Measurements from ENCODE around the gene CTSS. TPM values are rescaled to one million over a fixed set of nuclear protein-coding genes. Genes with fewer than 3 reads are reported as not detected.
A peak's percentile ranks its signal among the peaks of the same experiment; 100 is the strongest.

Gene CTSS
- polyA plus RNA-seq, 4 donors, result 10.6 to 13.8 (median 11.6) TPM

DNA sequence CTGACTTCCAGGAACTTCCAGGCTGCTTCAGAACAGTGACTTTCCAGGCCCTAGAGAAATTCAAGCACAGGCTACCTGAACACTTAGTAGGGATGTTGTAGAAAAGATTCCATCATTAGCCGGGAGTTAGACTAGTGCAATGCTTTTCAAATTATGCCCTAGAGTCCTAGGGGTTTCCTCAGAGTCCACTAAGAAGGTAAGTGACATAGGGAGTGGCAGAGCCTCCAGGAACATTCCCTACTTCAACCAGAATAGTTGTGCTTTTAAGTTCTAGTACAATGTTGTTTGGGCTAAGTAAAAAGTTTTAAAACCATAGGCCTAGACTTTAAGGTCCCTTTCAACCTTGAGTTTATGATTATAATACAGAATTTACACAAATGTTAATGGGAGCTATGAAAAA lies 59.5 kb downstream of the CTSS start:
- DNase-seq (ENCODE audit: low read depth in 4 of 4, low spot score in 3 of 4), result no peak

DNA sequence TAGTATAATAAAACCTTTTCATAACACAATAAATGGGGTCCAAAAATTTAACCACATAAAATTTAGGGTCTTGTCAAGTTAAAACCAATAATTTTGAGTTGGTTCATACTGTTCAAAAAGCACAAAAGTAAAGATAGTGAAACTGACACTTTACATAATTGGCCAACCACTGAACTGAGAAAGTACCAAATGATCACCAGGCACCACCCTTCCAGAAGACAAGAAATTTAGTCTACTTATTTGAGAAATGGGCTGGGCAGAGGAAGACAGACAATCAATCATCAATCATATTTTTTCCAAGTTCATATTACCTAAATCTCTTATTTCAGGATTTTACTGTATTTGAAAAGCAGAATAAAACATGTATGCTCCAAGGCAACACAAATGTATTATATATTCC lies 62.2 kb downstream of the CTSS start:
- DNase-seq (ENCODE audit: low read depth in 4 of 4, low spot score in 3 of 4), result no peak

DNA sequence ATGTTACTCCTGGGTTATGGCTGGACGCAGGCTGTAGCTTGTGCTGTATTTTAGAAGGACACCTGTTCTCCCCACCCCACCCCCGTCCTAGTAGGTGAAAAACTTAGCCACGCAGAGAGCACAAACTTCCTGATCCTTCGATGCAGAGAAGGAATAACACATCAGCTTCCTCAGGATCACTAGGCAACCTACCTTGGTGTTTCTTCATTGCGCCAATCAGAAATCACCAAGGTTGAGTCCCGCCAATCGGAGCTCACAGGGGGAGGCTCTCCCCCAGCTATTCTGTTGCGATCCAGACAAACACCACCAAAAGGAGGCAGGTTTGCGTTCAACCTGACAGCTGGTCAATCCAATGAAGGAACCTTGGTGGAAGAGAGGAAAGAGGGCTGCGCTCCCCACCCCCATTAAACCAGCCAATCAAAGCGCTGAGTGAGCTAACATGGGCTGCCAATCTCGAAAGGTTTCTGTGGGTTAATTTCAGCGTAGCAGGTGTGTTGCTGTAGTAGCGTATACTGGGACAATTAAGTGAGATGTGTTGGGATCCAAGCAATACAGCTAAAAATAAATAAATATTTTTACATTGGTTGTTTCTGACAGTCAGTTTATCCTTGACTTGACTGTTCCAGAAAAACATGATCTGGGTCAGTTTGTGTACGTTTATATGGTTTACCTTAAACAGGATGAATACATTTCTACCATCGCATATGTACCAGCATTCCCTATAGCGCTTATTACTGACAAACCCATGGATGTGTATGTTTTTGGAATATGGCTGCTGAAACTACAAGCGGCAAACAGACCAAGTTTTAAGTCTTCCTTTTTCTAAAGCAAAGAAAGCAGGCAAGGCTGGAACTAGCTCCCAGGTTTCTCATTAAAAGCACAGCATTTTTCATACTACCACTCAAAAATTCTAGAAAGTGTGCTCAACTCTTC lies 68.3 kb downstream of the CTSS start, which contains the start of gene GOLPH3L:
Gene GOLPH3L, minus strand, starts transcription at position 160 of the 933 bp plus-strand sequence. CDS start 2,316 bp downstream, outside the sequence.
- peak; percentile 85 to 98 (median 96) for DNase-seq (ENCODE audit: low read depth in 4 of 4, low spot score in 3 of 4)

DNA sequence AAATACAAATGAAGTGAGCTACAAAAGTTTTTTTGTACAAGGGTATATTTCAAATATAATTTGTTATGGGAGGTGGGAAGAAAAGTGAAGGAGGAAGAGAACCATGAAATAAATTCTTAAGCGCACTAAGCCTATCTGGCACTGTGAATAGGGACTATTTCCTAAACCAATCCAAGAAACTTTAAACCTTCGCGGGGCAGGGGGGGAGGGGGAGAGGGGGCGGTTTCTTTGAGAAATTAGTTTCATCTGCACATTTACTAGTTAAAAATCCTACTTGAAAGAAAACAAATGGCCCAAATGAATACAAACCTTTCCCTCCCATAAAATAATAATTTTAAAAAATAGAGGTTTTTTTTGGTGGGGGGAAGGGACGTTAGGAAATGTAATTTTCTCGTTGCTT lies 69.0 kb downstream of the CTSS start:
- peak in 3 of 4 donors; percentile 4 to 5 (median 5) for DNase-seq (ENCODE audit: low read depth in 4 of 4, low spot score in 3 of 4)

DNA sequence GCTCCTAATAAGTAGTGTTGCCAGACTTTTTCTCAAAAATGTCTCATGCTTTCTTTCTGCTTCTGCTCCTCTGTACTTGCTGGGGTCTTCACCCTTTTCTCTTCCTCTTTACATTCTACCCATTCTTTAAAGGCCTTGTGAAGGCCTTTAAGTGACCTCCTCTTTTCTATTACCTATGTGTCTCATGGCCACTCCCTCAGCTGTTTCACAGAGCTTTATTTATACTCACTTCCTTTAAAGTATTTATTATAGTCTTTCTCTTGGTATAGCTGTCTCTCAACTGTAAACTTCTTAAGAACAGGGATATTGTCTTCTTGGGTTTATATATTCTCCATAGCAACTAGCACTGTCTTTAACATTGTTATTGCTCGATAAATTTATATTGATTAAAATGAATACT lies 69.4 kb downstream of the CTSS start:
- no peak for DNase-seq (ENCODE audit: low read depth in 4 of 4, low spot score in 3 of 4)

DNA sequence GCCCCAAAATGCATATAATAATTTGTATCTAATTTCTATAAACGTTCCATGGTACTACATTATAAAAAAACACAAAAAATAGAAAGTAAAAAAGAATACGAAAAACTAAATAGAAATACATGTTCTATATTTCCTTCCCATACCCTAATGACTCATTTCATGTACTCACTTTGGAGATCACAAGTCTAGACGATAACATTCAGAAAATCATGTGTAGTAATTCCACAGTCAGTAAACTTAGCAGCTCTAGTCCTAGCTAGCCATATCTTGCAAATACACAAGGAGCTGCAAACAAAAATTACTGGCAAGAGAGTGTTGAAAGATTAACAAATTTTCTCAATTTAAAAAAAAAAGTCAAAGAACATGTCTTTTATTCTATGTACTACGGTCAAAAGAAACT lies 70.0 kb downstream of the CTSS start:
- DNase-seq (ENCODE audit: low read depth in 4 of 4, low spot score in 3 of 4), result no peak

DNA sequence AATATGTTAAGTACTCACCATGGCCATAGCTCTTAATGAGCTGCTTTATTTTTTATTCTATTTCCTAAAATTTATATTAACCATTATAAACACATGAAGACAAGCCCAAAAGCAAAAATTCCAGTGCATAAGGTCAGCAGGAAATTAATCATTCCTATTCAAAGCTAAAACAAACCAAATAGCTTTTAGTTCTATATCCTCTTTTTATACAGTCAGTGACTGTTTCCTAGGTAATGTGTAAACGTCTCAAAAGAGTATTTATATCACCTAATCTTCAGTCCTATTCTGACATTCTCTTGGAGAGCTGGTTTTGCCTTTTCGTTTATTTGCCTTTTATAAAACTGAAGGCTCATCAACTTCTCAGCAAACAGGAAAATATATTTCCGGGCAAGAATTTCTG lies 72.9 kb downstream of the CTSS start:
- no peak for DNase-seq (ENCODE audit: low read depth in 4 of 4, low spot score in 3 of 4)

DNA sequence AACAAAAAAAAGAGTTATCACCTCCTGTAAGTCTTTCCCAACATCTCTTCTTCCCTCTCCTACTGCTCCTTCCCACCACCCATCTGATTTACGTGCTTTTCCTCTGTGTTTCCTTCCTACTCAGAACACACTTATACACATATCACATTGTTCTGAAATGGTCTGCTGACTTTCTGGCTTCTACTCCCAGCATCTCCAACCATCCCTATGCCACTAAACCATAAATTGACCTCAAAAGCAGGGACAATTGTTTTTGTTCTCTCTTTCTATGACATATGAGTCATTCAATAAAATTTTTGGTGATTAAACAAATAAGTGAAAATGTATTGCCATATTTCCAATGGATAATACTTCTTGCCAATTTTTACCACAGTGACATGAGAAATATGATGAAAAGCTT lies 76.8 kb downstream of the CTSS start:
- no peak for DNase-seq (ENCODE audit: low read depth in 4 of 4, low spot score in 3 of 4)

DNA sequence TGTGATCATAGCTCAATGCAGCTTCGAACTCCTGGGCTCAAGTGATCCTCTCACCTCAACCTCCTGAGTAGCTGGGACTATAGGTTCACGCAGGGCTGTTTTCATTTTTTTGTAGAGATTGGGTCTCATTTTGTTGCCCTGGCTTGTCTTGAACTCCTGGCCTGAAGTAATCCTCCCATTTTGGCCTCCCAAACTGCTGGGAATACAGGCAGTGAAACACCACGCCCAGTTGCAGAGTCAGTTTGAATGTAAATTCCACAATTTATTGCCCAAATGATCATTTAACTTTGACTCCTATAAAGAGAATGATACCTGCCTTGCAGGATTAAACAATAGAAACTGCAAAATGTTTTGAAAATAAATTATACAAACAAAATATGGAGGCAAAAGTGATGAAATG lies 79.3 kb downstream of the CTSS start:
- no peak for DNase-seq (ENCODE audit: low read depth in 4 of 4, low spot score in 3 of 4)

DNA sequence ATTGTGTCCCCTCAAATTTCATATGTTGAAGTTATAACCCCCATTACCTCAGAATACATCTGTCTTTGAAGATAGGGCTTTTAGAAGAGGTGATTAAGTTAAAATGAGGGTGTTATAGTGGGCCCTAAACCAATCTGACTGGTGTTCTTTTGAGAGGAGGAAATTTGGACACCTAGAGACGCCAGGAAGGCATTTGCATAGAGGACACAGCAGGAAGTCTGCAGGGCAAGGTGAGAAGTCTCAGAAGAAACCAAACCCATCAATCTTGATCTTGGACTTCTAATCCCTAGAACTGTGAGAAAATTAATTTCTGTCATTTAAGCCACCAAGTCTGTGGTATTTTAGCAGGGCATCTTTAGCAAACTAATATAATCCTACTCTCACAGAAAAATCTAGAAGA lies 81.7 kb downstream of the CTSS start:
- DNase-seq (ENCODE audit: low read depth in 4 of 4, low spot score in 3 of 4), result no peak

Other genes starting within 250 kb of the CTSS start
- gene ADAMTSL4, start 216.4 kb downstream of the CTSS start, polyA plus RNA-seq (ENCODE audit: insufficient read length in 4 of 4), result 10 to 100 TPM; 12.4 to 21.0 (median 13.8) TPM
- gene MCL1, start 186.2 kb downstream of the CTSS start, polyA plus RNA-seq (ENCODE audit: insufficient read length in 4 of 4), result 100 to 1,000 TPM; 155 to 206 (median 189) TPM
- gene ENSA, start 136.2 kb downstream of the CTSS start, polyA plus RNA-seq (ENCODE audit: insufficient read length in 4 of 4), result 100 to 1,000 TPM; 220 to 235 (median 227) TPM
- gene GOLPH3L, start 68.6 kb downstream of the CTSS start, polyA plus RNA-seq (ENCODE audit: insufficient read length in 4 of 4), result 10 to 100 TPM; 35.3 to 46.8 (median 43.3) TPM
- not detected for gene HORMAD1, start 44.9 kb downstream of the CTSS start, polyA plus RNA-seq (ENCODE audit: insufficient read length in 4 of 4)
- 10 to 100 TPM; 19.0 to 30.6 (median 25.3) TPM for gene CTSK, start 42.5 kb upstream of the CTSS start, polyA plus RNA-seq (ENCODE audit: insufficient read length in 4 of 4)
- 10 to 100 TPM; 46.9 to 58.6 (median 56.8) TPM for gene ARNT, start 110.8 kb upstream of the CTSS start, polyA plus RNA-seq (ENCODE audit: insufficient read length in 4 of 4)
- under 1 TPM in 2 of 4 donors, not detected in 2; 0.06 to 0.25 TPM for gene CTXND2, start 121.4 kb upstream of the CTSS start, polyA plus RNA-seq (ENCODE audit: insufficient read length in 4 of 4)
- gene SETDB1, start 160.6 kb upstream of the CTSS start, polyA plus RNA-seq (ENCODE audit: insufficient read length in 4 of 4), result 10 to 100 TPM; 68.1 to 77.5 (median 70.1) TPM
- 100 to 1,000 TPM; 293 to 325 (median 308) TPM for gene CERS2, start 209.1 kb upstream of the CTSS start, polyA plus RNA-seq (ENCODE audit: insufficient read length in 4 of 4)
- 10 to 100 TPM; 12.6 to 20.2 (median 14.8) TPM for gene ANXA9, start 216.5 kb upstream of the CTSS start, polyA plus RNA-seq (ENCODE audit: insufficient read length in 4 of 4)
- gene MINDY1, start 241.1 kb upstream of the CTSS start, polyA plus RNA-seq (ENCODE audit: insufficient read length in 4 of 4), result 10 to 100 TPM; 38.7 to 47.0 (median 39.3) TPM
- gene PRUNE1, start 242.7 kb upstream of the CTSS start, polyA plus RNA-seq (ENCODE audit: insufficient read length in 4 of 4), result 10 to 100 TPM; 43.6 to 50.4 (median 48.6) TPM